Measurements from ENCODE around the gene PEF1.

DNA sequence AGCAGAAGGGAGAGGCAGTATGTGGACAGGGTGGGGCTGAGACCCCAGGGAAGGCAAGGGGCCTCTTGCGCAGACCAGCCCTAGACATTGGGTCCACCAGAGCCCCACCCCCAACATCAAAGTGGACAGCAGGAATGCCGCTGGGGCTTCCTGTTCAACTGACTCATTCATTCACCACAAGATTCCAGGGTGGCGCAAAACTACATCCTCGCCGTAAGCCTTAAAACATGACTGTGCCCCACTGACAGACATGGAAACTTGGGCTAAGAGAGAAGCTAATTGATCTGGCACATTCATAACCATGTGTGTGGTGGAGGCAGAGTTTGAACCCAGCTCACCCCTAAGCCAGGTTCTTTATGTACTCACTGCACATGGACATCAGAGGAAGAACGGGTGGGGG is 45.2 kb upstream of the PEF1 start:
- no peak for TF ChIP-seq FOXM1 (IDR thresholded peaks at IDR 0.05; ENCODE audit: borderline replicate concordance)
- TF ChIP-seq FOXA1 (IDR thresholded peaks at IDR 0.05): no peak
- TF ChIP-seq L3MBTL2 (conservative IDR thresholded peaks at IDR 0.05): no peak
- no peak for TF ChIP-seq ZNF384 (IDR thresholded peaks at IDR 0.05)
- TF ChIP-seq SUZ12 (IDR thresholded peaks at IDR 0.05): no peak
- TF ChIP-seq NFRKB (IDR thresholded peaks at IDR 0.05): no peak
- no peak for TF ChIP-seq BHLHE40 (IDR thresholded peaks at IDR 0.05; ENCODE audit: borderline replicate concordance)
- no peak for TF ChIP-seq FOXK2 (IDR thresholded peaks at IDR 0.05)
- no peak for TF ChIP-seq TARDBP (IDR thresholded peaks at IDR 0.05)
- TF ChIP-seq ARNT (IDR thresholded peaks at IDR 0.05): no peak
- TF ChIP-seq ELF4 (IDR thresholded peaks at IDR 0.05): no peak
- TF ChIP-seq, protein P1, sequence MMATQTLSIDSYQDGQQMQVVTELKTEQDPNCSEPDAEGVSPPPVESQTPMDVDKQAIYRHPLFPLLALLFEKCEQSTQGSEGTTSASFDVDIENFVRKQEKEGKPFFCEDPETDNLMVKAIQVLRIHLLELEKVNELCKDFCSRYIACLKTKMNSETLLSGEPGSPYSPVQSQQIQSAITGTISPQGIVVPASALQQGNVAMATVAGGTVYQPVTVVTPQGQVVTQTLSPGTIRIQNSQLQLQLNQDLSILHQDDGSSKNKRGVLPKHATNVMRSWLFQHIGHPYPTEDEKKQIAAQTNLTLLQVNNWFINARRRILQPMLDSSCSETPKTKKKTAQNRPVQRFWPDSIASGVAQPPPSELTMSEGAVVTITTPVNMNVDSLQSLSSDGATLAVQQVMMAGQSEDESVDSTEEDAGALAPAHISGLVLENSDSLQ (IDR thresholded peaks at IDR 0.05): no peak
- TF ChIP-seq SP1 (IDR thresholded peaks at IDR 0.05): no peak
- TF ChIP-seq LEF1 (IDR thresholded peaks at IDR 0.05; ENCODE audit: borderline replicate concordance): no peak
